GM13977 (cell line): ENCODE measurements around the gene FAM47A.

Experiments used
- DNase-seq: peaks from one replicate; pipeline ENCODE4 v3.0.0; 2012; ENCODE audit warnings: low spot score
- in situ Hi-C: fragments of 300-500 bp; cut with MboI; formaldehyde crosslinking; loops from one replicate; pipeline ENCODE4 v1.12.0; 2022; ENCODE audit warnings: low sequenced_read_pairs, low pct_unique_long_range_greater_than_20kb, mixed read lengths, inconsistent platforms; ENCODE audit not compliant: unreplicated experiment
- TF ChIP-seq, protein P1 (sequence below): IDR thresholded peaks from 2 replicates; pipeline ENCODE4 v1.5.1; 2012; ENCODE audit warnings: mild to moderate bottlenecking, control low read depth; ENCODE audit not compliant: insufficient read depth; ENCODE audit errors: extremely low read depth, missing control alignments

FAM47A gene

DNA sequence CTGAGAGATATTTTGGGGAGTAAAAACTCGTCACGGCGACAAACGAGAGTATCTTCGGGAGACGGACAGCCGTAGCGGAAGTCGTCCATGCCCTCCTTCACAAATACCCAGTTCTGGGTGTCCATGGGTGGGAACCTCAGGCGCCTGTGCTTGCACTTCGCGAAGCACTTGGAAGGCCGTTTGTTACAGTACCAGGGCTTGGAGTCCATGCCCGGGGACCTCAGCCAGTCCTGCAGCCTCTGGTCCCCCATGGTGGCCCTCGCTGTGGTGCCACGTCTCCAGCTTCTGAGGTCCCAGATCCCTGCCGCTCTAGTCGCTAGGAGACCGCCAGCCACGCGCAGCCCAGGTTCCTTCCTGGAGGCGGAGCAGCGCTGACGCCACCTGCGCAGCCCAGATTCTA is at the start of gene FAM47A:
TSS of gene FAM47A (minus strand) at position 287 of the 400 bp plus-strand sequence. CDS start at position 251, 36 bp downstream.
- TF ChIP-seq, protein P1, sequence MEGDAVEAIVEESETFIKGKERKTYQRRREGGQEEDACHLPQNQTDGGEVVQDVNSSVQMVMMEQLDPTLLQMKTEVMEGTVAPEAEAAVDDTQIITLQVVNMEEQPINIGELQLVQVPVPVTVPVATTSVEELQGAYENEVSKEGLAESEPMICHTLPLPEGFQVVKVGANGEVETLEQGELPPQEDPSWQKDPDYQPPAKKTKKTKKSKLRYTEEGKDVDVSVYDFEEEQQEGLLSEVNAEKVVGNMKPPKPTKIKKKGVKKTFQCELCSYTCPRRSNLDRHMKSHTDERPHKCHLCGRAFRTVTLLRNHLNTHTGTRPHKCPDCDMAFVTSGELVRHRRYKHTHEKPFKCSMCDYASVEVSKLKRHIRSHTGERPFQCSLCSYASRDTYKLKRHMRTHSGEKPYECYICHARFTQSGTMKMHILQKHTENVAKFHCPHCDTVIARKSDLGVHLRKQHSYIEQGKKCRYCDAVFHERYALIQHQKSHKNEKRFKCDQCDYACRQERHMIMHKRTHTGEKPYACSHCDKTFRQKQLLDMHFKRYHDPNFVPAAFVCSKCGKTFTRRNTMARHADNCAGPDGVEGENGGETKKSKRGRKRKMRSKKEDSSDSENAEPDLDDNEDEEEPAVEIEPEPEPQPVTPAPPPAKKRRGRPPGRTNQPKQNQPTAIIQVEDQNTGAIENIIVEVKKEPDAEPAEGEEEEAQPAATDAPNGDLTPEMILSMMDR = no peak
- no peak for DNase-seq
- in situ Hi-C loops = no loop called here

DNA sequence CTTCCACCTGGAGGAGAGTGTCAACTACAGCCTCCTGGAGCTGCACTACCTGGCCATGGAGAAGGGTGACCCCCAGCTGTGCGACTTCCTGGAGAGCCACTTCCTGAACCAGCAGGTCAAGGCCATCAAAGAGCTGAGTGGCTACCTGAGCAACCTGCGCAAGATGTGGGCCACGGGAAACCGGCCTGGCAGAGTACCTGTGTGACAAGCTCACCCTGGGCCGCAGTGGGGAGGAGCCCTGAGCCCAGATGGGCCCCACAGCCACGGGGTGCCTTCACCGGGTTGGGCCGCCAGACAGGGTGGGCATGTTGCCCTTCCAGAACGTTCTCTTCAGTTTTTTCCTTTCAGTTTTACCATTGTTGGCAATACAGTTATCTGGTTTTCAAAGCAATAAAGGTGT is 15.2 kb upstream of the FAM47A start:
- TF ChIP-seq, protein P1 = no peak
- in situ Hi-C loops = no loop called here
- DNase-seq = no peak

DNA sequence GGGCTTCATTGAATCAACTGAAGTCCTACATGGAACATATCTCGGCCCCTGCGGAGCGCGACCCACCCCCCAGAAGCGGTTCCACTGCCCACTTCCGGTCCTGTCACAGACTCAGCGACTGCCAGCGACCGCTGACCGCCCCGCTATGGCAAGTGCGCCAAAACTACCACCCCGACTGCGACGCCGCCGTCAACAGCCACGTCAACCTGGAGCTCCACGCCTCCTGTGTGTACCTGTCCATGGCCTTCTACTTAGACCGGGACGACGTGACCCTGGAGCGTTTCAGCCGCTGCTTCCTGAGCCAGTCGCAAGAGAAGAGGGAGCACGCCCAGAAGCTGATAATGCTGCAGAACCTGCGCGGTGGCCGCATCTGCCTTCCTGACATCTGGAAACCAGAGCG is 14.8 kb upstream of the FAM47A start:
- in situ Hi-C loops = no loop called here

DNA sequence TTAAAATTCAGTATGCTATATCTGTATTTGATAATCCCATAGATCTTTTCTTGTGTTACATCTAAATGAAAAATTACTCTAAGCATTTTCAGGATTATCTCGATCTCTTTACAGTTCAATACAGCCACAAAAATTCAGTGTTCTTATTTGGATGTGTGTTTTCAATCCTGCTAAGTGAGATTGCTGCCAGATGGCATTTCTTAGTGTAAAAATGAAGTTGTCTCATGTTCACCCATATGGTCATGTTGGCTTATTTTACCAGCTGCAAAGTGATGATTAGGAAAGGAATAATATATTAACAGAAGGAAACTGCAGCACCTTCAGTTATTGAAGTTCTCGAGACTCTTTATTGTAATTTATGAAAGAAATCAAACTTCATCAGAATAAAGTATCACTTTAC is 12.1 kb upstream of the FAM47A start:
- no peak for DNase-seq
- TF ChIP-seq, protein P1 = no peak

More for the DNA sequence above, 14.8 kb upstream of the FAM47A start:
- DNase-seq = no peak
- TF ChIP-seq, protein P1 = no peak

DNA sequence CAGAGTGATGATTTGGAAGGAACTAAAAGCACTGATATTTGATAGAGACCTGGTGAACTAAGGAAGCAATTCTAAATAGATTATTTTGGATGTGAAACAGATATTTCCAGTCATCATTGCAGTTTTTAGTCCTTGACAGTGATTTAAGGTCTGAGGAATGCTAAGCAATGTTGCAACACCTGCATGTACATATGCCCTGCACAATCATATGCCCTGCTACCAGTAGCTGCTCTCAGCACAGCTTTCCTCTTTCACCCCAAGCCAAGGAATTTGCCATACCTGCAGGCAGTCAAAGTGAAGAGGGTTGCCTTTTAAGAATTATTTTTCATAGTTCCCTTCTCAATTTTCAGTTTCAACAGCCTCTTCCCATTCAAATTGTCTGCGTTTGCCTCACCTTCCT is 8.7 kb upstream of the FAM47A start:
- no peak for DNase-seq
- TF ChIP-seq, protein P1 = no peak
- in situ Hi-C loops = no loop called here

More for the DNA sequence above, 12.1 kb upstream of the FAM47A start:
- in situ Hi-C loops = no loop called here

DNA sequence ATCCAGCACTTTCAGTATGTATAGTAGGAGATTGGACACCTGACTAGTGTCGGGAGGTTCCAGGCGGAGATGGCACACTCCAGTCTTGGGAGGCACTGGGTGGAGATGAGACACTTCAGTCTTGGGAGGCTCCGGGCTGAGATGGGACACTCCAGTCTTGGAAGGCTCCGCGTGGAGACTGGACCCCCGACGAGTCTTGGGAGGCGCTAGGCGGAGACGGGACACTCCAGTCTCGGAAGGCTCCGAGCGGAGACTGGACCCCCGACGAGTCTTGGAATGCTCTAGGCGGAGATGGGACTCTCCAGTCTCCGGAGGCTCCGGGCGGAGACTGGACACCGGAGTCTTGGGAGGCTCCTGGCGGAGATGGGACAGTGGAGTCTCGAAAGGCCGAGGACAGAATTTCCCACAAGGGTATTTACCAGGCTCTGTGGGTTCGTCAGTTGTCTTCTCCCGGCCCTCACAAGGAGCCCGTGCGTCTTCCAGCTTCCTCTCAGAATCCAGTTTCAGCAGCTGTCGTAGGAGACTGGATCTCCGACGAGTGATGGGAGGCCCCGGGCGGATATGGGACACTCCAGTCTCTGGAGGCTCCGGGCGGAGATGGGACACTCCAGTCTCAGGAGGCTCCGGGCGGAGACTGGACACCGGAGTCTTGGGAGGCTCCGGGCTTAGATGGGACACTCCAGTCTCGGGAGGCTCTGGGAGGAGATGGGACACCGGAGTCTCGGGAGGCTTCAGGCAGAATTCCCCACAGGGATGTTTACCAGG is 952 bp downstream of the FAM47A start:
- TF ChIP-seq, protein P1 = no peak
- in situ Hi-C loops = no loop called here
- no peak for DNase-seq
